AG04449 (cell line): Measurements from ENCODE around the gene NAV2.

Source experiments
- CTCF ChIA-PET: fragments of 350-600 bp; formaldehyde crosslinking; extraction: SDS; loops from one replicate; lab custom pipeline; 2021; ENCODE audit warnings: antibody characterized with exemption; lab: Yijun Ruan, JAX
- POLR2A ChIA-PET: fragments of 400-600, 350-600 bp; formaldehyde crosslinking; extraction: SDS; loops from one replicate; lab custom pipeline; 2020; ENCODE audit warnings: antibody characterized with exemption, inconsistent platforms; lab: Yijun Ruan, JAX
- DNase-seq: peaks from one replicate; pipeline ENCODE4 v3.0.0-alpha.2; 2010; ENCODE audit warnings: low read depth, low spot score
- H3K4me3 ChIP-seq: 2 replicates; pipeline ENCODE4 v1.5.1; 2011; ENCODE audit warnings: low read depth, mild to moderate bottlenecking, control low read depth, low read length
- TF ChIP-seq, protein P1 (sequence below): IDR thresholded peaks from one replicate; pipeline ENCODE4 v1.5.1; 2011; ENCODE audit warnings: mild to moderate bottlenecking, moderate library complexity, low read length, control low read depth, inconsistent platforms; ENCODE audit not compliant: insufficient read depth; ENCODE audit errors: missing control alignments

The NAV2 gene

GRCh38 chr11:19874266-19874665 lies 161.6 kb downstream of the NAV2 start:
- ChIA-PET POLR2A (no interaction called here), CTCF (no interaction called here)
- no peak for DNase-seq
- no peak overlapping the region for H3K4me3 ChIP-seq
- TF ChIP-seq, protein P1, sequence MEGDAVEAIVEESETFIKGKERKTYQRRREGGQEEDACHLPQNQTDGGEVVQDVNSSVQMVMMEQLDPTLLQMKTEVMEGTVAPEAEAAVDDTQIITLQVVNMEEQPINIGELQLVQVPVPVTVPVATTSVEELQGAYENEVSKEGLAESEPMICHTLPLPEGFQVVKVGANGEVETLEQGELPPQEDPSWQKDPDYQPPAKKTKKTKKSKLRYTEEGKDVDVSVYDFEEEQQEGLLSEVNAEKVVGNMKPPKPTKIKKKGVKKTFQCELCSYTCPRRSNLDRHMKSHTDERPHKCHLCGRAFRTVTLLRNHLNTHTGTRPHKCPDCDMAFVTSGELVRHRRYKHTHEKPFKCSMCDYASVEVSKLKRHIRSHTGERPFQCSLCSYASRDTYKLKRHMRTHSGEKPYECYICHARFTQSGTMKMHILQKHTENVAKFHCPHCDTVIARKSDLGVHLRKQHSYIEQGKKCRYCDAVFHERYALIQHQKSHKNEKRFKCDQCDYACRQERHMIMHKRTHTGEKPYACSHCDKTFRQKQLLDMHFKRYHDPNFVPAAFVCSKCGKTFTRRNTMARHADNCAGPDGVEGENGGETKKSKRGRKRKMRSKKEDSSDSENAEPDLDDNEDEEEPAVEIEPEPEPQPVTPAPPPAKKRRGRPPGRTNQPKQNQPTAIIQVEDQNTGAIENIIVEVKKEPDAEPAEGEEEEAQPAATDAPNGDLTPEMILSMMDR: no peak

DNA sequence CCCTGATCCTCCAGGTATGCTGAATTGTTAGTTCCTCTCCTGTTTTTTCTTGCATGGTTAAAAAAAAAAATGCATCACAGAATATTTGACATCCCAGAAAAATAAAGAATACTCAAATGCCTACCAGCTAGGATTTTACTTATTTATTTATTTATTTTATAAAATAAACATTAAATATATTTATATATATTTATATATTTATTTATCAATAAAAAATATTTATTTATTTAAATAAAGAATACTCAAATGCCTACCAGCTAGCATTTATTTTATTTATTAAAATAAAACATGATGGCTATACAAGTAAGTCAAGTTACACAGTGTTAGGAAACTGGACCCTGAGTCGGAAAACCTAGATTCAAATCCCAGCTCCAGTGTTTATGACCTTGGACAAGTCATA lies 164.1 kb downstream of the NAV2 start:
- ChIA-PET POLR2A (no interaction called here), CTCF (interaction anchor here (1.1 to 3.9 kb wide), 5 partner anchors 9 to 252 kb away, joined by 4 to 21 read pairs (median 5); no protein-coding TSS in a partner anchor)
- TF ChIP-seq, protein P1: no peak
- H3K4me3 ChIP-seq: no peak overlapping the region
- no peak for DNase-seq

- CTCF ChIA-PET: interaction anchor here (0.6 to 4.2 kb wide), 4 partner anchors 11 to 310 kb away, joined by 3 to 21 read pairs (median 14); no protein-coding TSS in a partner anchor
- no peak for DNase-seq
- H3K4me3 ChIP-seq: no peak overlapping the region
- TF ChIP-seq, protein P1: no peak
- POLR2A ChIA-PET: no interaction called here
Observed at GRCh38 chr11:19878520-19878919, 165.9 kb downstream of the NAV2 start.

DNA sequence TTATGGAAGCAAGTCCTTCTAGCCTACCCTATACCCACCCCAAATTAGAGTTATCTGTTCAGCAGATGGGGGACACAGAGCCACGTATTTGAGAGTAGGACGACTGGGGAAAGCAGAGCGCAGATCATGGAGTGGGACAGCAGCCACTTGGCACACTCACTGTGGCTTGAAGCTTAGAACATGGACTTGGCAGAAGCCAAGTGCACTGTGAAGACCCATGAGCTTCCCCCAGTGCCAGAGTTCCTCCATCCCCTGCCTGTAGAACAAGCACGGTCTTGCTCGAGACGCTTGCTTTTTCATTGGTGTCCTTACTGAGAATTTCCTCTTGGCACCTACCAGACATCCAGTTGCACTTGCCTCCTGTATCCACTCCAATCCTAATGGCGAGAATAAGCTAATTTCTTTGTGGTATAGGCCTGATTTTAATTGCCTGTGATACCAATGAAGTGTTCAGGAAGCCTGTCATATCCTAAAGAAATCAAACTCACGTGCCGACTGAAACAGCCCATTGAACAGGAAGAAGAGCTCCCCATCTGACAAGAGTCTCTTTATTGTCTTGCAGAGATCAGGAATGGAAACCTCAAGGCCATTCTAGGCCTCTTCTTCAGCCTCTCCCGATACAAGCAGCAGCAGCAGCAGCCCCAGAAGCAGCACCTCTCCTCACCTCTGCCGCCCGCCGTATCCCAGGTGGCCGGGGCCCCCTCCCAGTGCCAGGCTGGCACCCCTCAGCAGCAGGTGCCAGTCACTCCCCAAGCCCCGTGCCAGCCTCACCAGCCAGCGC lies 166.9 kb downstream of the NAV2 start:
- ChIA-PET CTCF (interaction anchor here (1.0 to 4.2 kb wide), 4 partner anchors 10 to 248 kb away, joined by 3 to 21 read pairs (median 10); no protein-coding TSS in a partner anchor), POLR2A (no interaction called here)
- no peak overlapping the region for H3K4me3 ChIP-seq
- TF ChIP-seq, protein P1: no peak
- DNase-seq: no peak

- ChIA-PET CTCF (interaction anchor here (1.0 to 4.2 kb wide), 4 partner anchors 9 to 247 kb away, joined by 3 to 21 read pairs (median 10); no protein-coding TSS in a partner anchor), POLR2A (no interaction called here)
- no peak overlapping the region for H3K4me3 ChIP-seq
- TF ChIP-seq, protein P1: no peak
- DNase-seq: no peak
Observed at GRCh38 chr11:19880088-19880345, 167.4 kb downstream of the NAV2 start.

DNA sequence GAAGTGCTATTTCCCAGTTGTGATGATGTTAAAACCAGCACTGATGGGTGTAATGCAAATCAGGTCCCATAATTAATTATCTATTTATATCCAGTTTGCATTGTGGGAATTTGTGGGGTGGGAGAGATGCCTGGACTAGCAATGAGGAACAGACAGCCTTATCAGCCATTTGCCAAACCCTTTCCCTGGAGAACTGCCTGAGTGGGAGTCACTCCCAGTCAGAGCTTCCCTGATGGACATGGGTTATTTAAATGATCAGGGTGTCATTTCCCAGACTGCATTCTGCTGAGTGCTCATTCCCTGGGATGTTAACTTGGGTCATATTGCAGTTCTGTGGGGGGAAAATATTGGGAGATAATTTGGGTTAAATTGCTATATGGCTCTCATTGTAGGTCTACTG lies 168.5 kb downstream of the NAV2 start:
- TF ChIP-seq, protein P1: no peak
- ChIA-PET CTCF (interaction anchor here (1.5 to 4.2 kb wide), 2 partner anchors 23 to 317 kb away, joined by 5 to 15 read pairs; no protein-coding TSS in a partner anchor), POLR2A (no interaction called here)
- no peak for DNase-seq
- no peak overlapping the region for H3K4me3 ChIP-seq
